Esophagus muscularis mucosa (tissue), 4 donors: Measurements from ENCODE around the gene URB1. TPM values are rescaled to one million over a fixed set of nuclear protein-coding genes. Genes with fewer than 3 reads are reported as not detected.
A peak's percentile ranks its signal among the peaks of the same experiment; 100 is the strongest.

Experiments used
- DNase-seq: peaks from one replicate; pipeline ENCODE4 v3.0.0-alpha.2; 2017; ENCODE audit errors: extremely low spot score
- H3K27ac ChIP-seq, 4 donors: fragments of 200-600 bp; sonication (generic); replicated peaks in 1 of 4; 1 replicate in 3 of 4; 2 replicates in 1 of 4; pipeline ENCODE4 v1.5.1; 2016 to 2019; ENCODE audit warnings: mild to moderate bottlenecking in 1 of 4
- H3K27me3 ChIP-seq, 4 donors: fragments of 200-600 bp; sonication (generic); one replicate each; pipeline versions ENCODE4 v1.5.1 to v1.6.0; 2016 to 2019
- H3K36me3 ChIP-seq, 4 donors: fragments of 200-600 bp; sonication (generic); one replicate each; pipeline ENCODE4 v1.5.1; 2016 to 2019
- H3K4me1 ChIP-seq, 4 donors: fragments of 200-600 bp; sonication (generic); one replicate each; pipeline ENCODE4 v1.5.1; 2016 to 2019
- H3K4me3 ChIP-seq, 4 donors: fragments of 200-600 bp; sonication (generic); 1 replicate in 2 of 4; 2 replicates in 2 of 4; pipeline ENCODE4 v1.5.1; 2016 to 2019; ENCODE audit warnings: mild to moderate bottlenecking in 4 of 4, moderate library complexity in 1 of 4
- H3K9me3 ChIP-seq, 4 donors: fragments of 200-600 bp; sonication (generic); 1 replicate in 3 of 4; 2 replicates in 1 of 4; pipeline ENCODE4 v1.5.1; 2016 to 2019
- CTCF ChIP-seq, 3 experiments: fragments of 200-600 bp in 2 of 3; fragments of 450-650 bp in 1 of 3; sonication (generic) in 2 of 3; IDR thresholded peaks; one replicate each; pipeline ENCODE4 v1.5.1; 2017 to 2019; ENCODE audit warnings: antibody characterized with exemption in 3 of 3, mild to moderate bottlenecking in 2 of 3, moderate library complexity in 1 of 3
- EP300 ChIP-seq: sonication (generic); formaldehyde crosslinking; IDR thresholded peaks from one replicate; pipeline ENCODE4 v1.6.1; 2017; ENCODE audit warnings: antibody characterized with exemption
- POLR2A ChIP-seq: fragments of 450-650 bp; IDR thresholded peaks from one replicate; pipeline ENCODE4 v1.6.1; 2017; ENCODE audit warnings: antibody characterized with exemption, moderate library complexity, mild to moderate bottlenecking, low read depth
- POLR2AphosphoS5 ChIP-seq, 2 donors: sonication (generic); formaldehyde crosslinking; IDR thresholded peaks; one replicate each; pipeline ENCODE4 v1.6.1; 2017; ENCODE audit warnings: antibody characterized with exemption in 2 of 2
- WGBS: methylation state at CpG from one replicate; pipeline ENCODE4 v1.1.5; 2018; 5-methylcytosine and 5-hydroxymethylcytosine counted together
- intact Hi-C: fragments of 100-400 bp; cut with DNase I; formaldehyde crosslinking; loops from one replicate; pipeline ENCODE4 v1.15.1; 2023
- total RNA-seq, 4 donors: library from RNA; depleted of rRNA; stranded (reverse); fragments of >200 nt; gene quantifications; one replicate each; pipeline versions ENCODE4 v1.1.0 to v1.2.1, GENCODE V29; 2016

The URB1 gene
- total RNA-seq, 4 donors from 2014 or later: 14.1 to 31.0 (median 22.4) TPM

GRCh38 chr21:32330784-32331311, 62.0 kb downstream of the URB1 start:
- no peaks in the 10 kb centered on the region for H3K27me3 ChIP-seq
- H3K9me3 ChIP-seq: no peaks in the 10 kb centered on the region
- DNase-seq: no peak
- TF ChIP-seq POLR2AphosphoS5 (IDR thresholded peaks at IDR 0.05): no peak
- TF ChIP-seq POLR2A: no peak
- no peak for TF ChIP-seq CTCF (IDR thresholded peaks at IDR 0.05)
- TF ChIP-seq EP300: no peak
- peaks cover 19 to 62% (median 43%) of the 10 kb centered on the region in 4 donors for H3K36me3 ChIP-seq
- WGBS: 93% methylated on average over 4 of the region's 4 CpGs
- intact Hi-C loops: no loop called here
- no peak overlapping the region for H3K4me3 ChIP-seq
- peaks cover 21 to 38% (median 36%) of the 10 kb centered on the region in 4 donors for H3K4me1 ChIP-seq
- H3K27ac ChIP-seq: peak overlapping the region; percentile 18 to 91 (median 54)

GRCh38 chr21:32329776-32330175, 63.0 kb downstream of the URB1 start:
- no peak for DNase-seq
- TF ChIP-seq CTCF (IDR thresholded peaks at IDR 0.05) (no peak), POLR2A (no peak), EP300 (no peak), POLR2AphosphoS5 (IDR thresholded peaks at IDR 0.05) (no peak)
- Histone ChIP-seq H3K4me3 (no peak overlapping the region), H3K9me3 (no peaks in the 10 kb centered on the region), H3K27me3 (no peaks in the 10 kb centered on the region), H3K27ac (peak overlapping the region; percentile 76 to 91 (median 82)), H3K36me3 (peaks cover 16 to 61% (median 40%) of the 10 kb centered on the region in 4 donors), H3K4me1 (peaks cover 21 to 46% (median 42%) of the 10 kb centered on the region in 4 donors)
- 58% methylated on average over 3 of the region's 3 CpGs for WGBS
- intact Hi-C loops: no loop called here

GRCh38 chr21:32329331-32329730, 63.5 kb downstream of the URB1 start:
- Histone ChIP-seq H3K27me3 (no peaks in the 10 kb centered on the region), H3K4me1 (peaks cover 21 to 46% (median 42%) of the 10 kb centered on the region in 4 donors), H3K36me3 (peaks cover 18 to 61% (median 40%) of the 10 kb centered on the region in 4 donors), H3K9me3 (no peaks in the 10 kb centered on the region), H3K4me3 (no peak overlapping the region), H3K27ac (peak overlapping the region; percentile 76 to 91 (median 82))
- 19% methylated on average over 2 of the region's 2 CpGs for whole genome bisulfite sequencing
- no peak for TF ChIP-seq CTCF (IDR thresholded peaks at IDR 0.05)
- TF ChIP-seq EP300: no peak
- peak; percentile 51 to 81 for TF ChIP-seq POLR2AphosphoS5 (IDR thresholded peaks at IDR 0.05)
- DNase-seq: no peak
- intact Hi-C loops: no loop called here

GRCh38 chr21:32328595-32328994, 64.2 kb downstream of the URB1 start:
- DNase-seq: no peak
- Histone ChIP-seq H3K27ac (peak overlapping the region; percentile 76 to 91 (median 82)), H3K4me1 (peaks cover 21 to 46% (median 42%) of the 10 kb centered on the region in 4 donors), H3K27me3 (no peaks in the 10 kb centered on the region), H3K4me3 (no peak overlapping the region), H3K9me3 (no peaks in the 10 kb centered on the region), H3K36me3 (peaks cover 18 to 61% (median 40%) of the 10 kb centered on the region in 4 donors)
- 27% methylated on average over 3 of the region's 3 CpGs for WGBS
- intact Hi-C loops: no loop called here
- no peak for TF ChIP-seq EP300
- peak in 1 of 2 donors; percentile 37 for TF ChIP-seq POLR2AphosphoS5 (IDR thresholded peaks at IDR 0.05)
- TF ChIP-seq POLR2A: no peak
- no peak for TF ChIP-seq CTCF (IDR thresholded peaks at IDR 0.05)

- intact Hi-C loops: no loop called here
- no peak for TF ChIP-seq POLR2AphosphoS5 (IDR thresholded peaks at IDR 0.05)
- no peak for TF ChIP-seq EP300
- no peak for TF ChIP-seq CTCF (IDR thresholded peaks at IDR 0.05)
- TF ChIP-seq POLR2A: no peak
- 72% methylated on average over 8 of the region's 8 CpGs for WGBS
- no peak overlapping the region for H3K4me3 ChIP-seq
- peaks cover 21 to 40% (median 37%) of the 10 kb centered on the region in 4 donors for H3K4me1 ChIP-seq
- H3K27ac ChIP-seq: no peak overlapping the region
- H3K27me3 ChIP-seq: no peaks in the 10 kb centered on the region
- H3K36me3 ChIP-seq: peaks cover 39 to 64% (median 48%) of the 10 kb centered on the region in 4 donors
- H3K9me3 ChIP-seq: no peaks in the 10 kb centered on the region
- no peak for DNase-seq
These were observed 67.1 kb downstream of the URB1 start for GRCh38 chr21:32325706-32326105.
